NCI-H774 (cell line): ENCODE data around the gene RFX8.
"Not testable (repeated sequence)": the region's sequence is repeated elsewhere in the genome, so short reads cannot be mapped to it uniquely, and the experiment has no call there.

Experiments used
- DNase-seq: peaks from one replicate; lab custom pipeline; 2025; lab: John Stamatoyannopoulos, UW

RFX8 gene

DNA sequence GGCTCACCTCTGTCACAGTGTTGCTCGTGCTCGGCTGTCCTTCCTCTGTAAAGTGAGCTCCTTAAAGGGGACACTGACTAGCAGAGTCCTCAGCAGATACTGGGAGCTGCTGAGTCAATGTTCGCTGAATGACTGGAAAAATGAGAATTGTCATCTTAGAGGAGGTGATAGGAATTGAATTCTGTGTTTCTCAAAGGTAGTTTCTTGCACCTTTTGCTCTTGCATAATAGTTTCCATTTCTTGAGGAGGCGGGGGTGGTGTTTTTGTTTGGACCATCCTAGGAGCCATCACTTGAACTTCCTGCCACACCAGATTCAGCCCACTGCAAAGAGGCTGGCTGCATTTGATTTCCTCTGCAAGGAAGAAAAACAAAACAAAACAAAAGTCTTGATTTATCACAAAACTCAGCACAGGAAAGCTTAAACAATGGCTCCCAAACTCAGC is 11.4 kb upstream of the RFX8 start:
- no peak for DNase-seq

- DNase-seq, result no peak
Measured at GRCh38 chr2:101485856-101486255, 10.9 kb upstream of the RFX8 start.

GRCh38 chr2:101480764-101481163 is 5.9 kb upstream of the RFX8 start:
- no peak for DNase-seq

DNA sequence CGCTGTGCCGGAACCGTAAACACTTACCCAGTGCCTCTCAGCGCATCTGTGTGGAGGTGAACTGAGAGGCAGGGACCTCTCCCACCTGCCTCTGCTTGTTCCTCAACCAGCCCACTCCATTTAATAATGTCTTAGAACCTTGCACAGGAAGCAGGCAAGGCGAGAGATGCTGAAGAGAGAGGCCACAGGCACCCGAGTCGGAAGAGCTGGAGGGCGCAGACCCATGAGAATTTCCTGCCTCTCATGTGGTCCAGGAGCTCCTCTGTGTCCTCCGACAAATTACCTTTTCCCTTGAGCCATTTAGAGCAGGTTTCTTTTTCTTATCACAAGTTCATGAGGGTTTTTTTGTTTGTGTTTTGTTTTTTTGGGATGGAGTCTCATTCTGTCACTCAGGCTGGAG is 4.9 kb upstream of the RFX8 start:
- no peak for DNase-seq

- no peak for DNase-seq
Measured at GRCh38 chr2:101479328-101479727, 4.4 kb upstream of the RFX8 start.

GRCh38 chr2:101478181-101479001 is 3.5 kb upstream of the RFX8 start:
- no peak for DNase-seq

DNA sequence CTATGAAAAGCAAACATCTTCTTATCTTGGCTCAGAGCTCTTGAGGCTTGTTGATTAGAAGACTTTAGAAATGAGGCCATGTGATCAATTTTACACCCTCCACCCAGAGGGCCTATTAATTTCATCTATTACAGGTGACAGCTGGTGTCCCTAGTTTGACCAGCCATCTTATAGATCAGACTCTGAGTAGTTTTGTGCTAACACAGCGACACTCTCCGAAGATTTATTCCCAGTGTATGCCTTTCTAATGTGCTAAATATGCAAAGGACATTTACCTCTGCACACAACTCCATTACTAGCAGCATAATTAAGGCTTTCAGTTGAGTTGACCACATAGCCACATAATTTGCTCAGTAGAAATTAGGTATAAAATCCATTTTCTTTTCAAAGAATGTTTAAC is 2.6 kb upstream of the RFX8 start:
- no peak for DNase-seq

GRCh38 chr2:101476605-101477208 is 1.8 kb upstream of the RFX8 start:
- no peak for DNase-seq

GRCh38 chr2:101473911-101474701 is 806 bp downstream of the RFX8 start:
- DNase-seq, result no peak

GRCh38 chr2:101473591-101473910 is 1.4 kb downstream of the RFX8 start:
- DNase-seq, result no peak

- DNase-seq, result no peak
Measured at GRCh38 chr2:101469863-101470262, 5.0 kb downstream of the RFX8 start.

DNA sequence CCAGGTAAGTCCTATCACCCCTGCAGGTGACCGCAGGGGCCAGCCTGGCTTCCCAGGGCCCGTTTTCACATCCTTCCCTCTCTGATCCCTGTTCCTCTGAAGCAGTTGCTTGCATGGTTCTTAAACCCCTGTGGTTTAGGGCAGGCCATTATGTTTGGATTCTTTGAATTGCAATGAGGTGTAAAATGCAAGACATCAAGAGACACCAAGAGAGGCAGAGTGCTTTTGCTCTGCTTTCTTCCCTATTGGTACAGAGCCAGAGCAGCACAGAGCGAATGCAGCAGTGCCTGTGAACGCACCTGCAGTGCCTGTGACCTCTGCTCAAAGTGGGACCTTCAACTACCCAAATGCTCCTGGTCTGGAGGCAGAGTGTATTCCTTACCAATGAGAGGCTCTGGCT is 7.6 kb downstream of the RFX8 start:
- DNase-seq, result no peak

- DNase-seq, result no peak
Measured at GRCh38 chr2:101466426-101466825, 8.5 kb downstream of the RFX8 start.

DNA sequence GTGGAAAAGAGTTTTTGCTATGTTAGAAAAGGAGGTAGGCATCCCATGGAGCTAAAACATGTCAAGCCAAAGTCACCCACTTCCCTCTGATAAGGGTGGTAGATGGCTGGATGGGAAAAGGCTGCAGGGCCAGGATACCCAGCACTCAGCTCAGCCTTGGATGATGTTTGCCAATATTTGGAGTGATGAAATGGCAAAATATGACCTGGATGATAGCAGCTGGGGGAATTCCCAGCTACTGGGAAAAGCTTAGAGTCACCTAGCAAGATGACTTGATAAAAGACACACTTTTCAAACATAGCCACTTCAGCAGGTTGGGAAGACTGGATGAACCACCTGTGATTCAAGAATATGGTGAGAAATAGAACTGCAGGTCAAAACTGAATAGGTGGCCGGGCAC is 10.1 kb downstream of the RFX8 start:
- no peak for DNase-seq

- no peak for DNase-seq
Measured at GRCh38 chr2:101463911-101464641, 10.8 kb downstream of the RFX8 start.

DNA sequence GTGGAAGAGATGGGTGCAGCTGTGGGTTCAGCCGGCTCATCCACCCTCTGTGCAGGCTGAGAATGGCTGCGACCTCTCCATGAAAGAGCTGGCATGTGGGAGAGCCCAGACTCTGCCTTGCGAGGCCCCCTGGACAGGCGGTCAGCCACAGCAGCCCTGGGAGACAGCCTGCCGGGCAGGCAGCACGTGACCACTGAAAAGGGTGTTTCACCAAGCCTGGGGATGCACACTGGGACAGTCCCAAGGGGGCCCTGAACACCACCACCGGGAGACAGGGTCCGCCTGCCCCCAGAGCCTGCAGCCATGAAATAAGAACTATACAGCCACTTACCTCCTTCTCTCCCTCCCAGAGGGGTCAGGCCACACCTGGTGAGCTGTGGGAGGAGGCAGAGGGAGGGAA is 11.5 kb downstream of the RFX8 start:
- no peak for DNase-seq

DNA sequence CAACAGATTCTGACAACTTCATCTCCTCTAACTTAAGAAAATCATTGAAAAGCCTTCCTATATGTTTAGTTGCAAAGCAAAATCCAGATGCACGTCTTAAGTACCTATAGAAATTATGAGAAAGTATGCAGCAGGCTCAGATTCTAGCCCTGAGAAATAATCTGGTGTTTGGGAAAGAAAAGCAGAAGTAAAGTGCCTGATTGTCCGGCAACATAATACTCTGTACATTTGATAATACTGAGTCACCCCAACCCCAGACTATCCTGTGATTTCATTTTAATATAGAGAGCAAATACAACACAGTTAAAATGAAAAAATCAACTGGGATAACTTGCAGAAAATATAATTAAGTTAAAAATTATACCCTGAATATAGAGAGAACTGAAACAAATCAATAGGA is 13.5 kb downstream of the RFX8 start:
- no peak for DNase-seq

- DNase-seq, result not testable (repeated sequence)
Measured at GRCh38 chr2:101454408-101454807, 20.5 kb downstream of the RFX8 start.

DNA sequence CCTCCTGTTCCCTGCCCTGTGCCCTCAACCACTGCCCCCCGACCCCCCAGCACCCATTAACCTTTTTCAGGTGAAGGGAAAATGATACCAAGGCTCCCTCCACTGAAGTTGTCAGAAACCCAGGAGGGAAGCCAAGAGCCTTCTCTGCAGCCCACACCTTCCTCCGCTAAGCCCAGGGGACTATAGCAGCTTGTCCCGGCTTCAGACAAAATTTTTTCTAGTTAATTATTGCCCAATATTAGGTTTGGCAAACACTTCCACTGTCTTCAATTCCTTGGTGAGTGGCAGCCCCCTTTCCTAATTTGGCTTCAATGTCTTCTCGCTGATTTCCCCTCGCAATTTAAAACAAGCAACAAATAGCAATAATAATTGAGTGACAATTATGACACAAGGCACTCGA is 23.9 kb downstream of the RFX8 start:
- DNase-seq, result no peak

- no peak for DNase-seq
Measured at GRCh38 chr2:101446869-101447268, 28.0 kb downstream of the RFX8 start.

DNA sequence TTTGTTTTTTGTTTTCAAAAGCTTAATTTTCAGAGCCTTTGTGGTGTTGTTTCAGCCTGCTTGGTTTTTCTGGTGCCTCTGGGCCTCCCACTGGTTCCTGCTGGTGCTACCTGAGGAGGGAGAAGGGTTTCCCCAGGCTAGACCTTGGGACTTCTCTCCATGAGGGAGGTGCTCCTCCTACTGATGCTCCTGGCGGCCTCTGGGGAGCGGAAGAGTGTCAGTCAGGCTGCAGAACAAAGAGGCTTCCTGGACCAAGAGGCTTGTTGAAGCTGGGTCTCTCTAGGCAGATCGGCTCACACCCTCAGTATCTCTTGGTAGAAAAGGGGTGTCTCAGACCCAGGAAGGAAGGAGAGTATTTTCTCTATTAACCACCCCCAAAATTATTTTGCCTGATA is 32.2 kb downstream of the RFX8 start:
- DNase-seq, result no peak

DNA sequence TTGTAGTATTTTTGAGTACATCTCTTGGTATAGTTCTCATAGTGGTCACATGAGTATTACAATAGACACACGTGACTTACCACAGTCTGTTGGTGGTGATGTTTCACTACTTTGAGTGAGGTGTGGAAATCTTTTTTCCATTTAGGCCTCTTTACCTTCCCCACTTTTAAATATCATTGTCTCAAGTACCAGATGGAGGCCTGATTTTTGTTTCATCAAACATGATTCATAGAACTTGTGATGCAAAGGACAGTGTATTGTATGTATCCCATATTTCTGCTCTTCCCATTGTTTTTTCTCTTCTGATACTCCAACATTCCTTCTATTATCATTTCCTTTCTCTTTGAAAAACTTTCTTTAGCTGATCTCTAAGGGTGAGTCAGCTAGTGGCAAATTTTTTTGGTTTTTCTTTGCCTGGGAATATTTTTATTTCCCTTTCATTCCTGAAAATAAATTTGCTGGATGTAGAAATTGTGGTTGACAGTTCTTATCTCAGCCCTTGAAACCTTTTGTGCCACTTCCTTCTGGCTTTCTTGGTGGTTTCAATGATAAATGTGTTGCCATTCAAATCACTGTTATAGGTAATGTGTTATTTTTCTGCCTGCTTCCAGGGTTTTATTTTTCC is 32.8 kb downstream of the RFX8 start:
- no peak for DNase-seq
